Hippocampal formation (tissue), 2 donors: Measurements from ENCODE around the gene STING1.
A peak's percentile ranks its signal among the peaks of the same experiment; 100 is the strongest.
"Not testable (repeated sequence)": the region's sequence is repeated elsewhere in the genome, so short reads cannot be mapped to it uniquely, and the experiment has no call there.

Experiments used
- DNase-seq, 2 donors: peaks; one replicate each; lab custom pipeline; 2025; lab: John Stamatoyannopoulos, UW

Gene STING1

DNA sequence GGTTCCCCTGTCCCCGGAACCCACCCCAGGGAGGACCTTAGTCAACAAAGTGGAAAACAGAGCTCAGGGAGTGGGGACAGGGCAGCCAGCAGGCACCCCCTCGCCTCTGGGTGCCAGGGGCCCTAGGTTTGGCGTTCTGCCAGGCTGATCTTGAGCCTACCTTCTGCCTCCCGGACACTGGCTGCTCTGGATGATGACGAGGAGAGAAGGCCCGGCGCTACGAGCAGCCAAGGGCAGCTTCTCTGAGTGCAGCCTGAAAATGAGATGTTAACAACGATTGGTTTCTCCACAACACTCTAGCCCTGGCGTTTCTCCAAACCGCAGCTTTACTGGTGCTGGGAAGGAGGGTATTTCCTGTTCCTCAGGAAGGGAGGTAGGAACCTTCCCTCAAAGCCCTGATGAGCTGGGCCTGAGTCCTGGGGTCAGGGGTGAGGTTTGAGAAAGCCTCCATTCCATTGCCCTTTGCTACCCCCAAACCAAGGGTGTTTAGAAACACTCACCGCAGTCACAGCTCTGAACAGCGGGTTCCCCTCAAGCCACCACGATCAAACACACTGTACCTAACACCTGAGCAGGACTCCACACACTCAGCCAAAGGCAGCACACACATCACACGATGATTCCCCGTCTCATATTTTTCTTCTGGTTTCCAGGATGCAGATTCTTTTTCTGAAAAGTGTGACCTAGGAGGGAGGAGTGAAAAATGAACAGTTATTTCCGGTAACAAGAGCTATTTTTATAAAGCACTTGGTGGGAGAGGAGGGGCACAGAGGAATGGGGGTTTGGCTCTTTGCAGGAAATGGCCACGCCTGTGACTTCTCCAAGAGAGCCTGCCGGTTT is at the start of gene STING1:
TSS of gene STING1 (minus strand) at position 709 of the 840 bp plus-strand sequence. CDS start 1,054 bp downstream, outside the sequence.
- DNase-seq = peak in 1 of 2 donors; percentile 36

- DNase-seq = no peak
Measured at GRCh38 chr5:139531772-139532169, 49.2 kb upstream of the STING1 start.

DNA sequence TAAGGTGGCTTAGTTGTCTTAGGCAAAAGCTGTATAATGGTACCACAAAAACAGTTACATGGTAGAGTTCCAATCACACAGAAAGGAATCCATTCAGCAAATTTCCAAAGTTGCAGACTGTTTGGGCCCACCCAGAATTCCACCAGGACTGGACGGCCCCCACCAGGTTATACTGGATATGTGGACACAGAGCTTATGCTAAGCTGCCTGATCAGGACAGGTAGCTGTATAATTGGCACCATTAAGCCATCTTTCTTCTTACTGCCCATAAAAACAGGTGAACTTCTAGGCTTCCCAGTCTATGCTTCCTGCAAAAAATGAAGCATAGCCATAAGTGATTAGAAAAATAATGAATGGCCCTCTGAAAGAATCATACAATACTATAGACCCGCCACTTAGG is 47.5 kb upstream of the STING1 start:
- DNase-seq = not testable (repeated sequence)

GRCh38 chr5:139528695-139529094 is 46.1 kb upstream of the STING1 start:
- not testable (repeated sequence) for DNase-seq

- DNase-seq = not testable (repeated sequence)
Measured at GRCh38 chr5:139527896-139528467, 45.4 kb upstream of the STING1 start.

- not testable (repeated sequence) for DNase-seq
Measured at GRCh38 chr5:139527090-139527470, 44.5 kb upstream of the STING1 start.

DNA sequence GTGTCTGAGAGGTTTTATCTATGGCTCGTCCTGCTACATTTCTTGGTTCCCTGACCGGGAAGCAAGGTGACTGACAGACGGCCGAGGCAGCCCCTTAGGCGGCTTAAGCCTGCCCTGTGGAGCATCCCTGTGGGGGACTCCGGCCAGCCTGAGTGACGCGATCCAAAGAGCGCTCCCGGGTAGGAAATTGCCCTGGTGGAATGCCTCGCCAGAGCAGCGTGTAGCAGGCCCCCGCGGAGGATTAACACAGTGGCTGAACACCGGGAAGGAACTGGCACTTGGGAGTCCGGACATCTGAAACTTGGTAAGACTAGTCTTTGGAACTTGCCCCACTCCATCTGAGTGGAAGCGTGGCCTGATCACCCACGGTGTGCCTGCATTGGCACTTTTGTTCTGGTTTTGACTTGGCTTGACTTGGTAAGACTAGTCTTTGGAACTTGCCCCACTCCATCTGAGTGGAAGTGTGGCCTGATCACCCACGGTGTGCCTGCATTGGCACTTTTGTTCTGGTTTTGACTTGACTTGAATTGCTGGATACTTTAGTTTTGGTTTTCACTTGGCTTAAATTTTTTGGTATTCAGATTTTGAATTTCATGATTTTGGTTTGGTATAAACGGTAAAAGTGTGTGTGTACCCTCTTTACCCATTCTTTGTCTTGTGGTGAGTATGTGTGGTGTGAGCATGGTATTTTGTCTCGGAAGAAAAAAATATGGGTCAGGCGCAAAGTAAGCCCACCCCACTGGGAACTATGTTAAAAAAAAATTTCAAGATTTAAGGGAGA is 43.9 kb upstream of the STING1 start:
- DNase-seq = not testable (repeated sequence)

GRCh38 chr5:139525586-139526308 is 43.2 kb upstream of the STING1 start:
- DNase-seq = not testable (repeated sequence)

- no peak for DNase-seq
Measured at GRCh38 chr5:139524940-139525585, 42.5 kb upstream of the STING1 start.

DNA sequence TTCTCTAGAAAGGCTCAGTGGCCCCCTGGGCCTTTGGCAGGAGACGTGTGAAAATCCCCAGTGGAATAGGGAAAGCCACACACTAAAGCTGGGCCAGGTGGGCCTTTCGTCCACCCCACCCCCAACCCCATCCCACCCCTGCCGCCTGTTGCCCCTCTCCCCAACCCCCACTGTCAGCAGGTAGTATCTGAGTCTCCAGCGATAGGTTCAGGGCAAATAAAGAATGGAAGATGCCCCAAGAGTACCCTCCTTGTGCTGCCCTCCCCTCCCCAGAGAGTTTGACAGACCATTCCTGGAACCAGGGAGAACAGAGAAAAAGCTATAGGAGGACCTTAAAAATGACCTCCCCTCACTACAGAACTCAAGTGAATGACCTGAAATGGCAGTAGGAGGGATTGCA is 41.9 kb upstream of the STING1 start:
- no peak for DNase-seq

- no peak for DNase-seq
Measured at GRCh38 chr5:139523635-139524445, 41.3 kb upstream of the STING1 start.

- DNase-seq = peak; percentile 73 to 88
Measured at GRCh38 chr5:139517683-139518564, 35.4 kb upstream of the STING1 start.

GRCh38 chr5:139514486-139514856 is 31.9 kb upstream of the STING1 start:
- no peak for DNase-seq

- no peak for DNase-seq
Measured at GRCh38 chr5:139513852-139514485, 31.4 kb upstream of the STING1 start.

- DNase-seq = peak; percentile 41 to 72
Measured at GRCh38 chr5:139513434-139513833, 30.9 kb upstream of the STING1 start.

GRCh38 chr5:139512786-139513390 is 30.3 kb upstream of the STING1 start:
- DNase-seq = no peak

DNA sequence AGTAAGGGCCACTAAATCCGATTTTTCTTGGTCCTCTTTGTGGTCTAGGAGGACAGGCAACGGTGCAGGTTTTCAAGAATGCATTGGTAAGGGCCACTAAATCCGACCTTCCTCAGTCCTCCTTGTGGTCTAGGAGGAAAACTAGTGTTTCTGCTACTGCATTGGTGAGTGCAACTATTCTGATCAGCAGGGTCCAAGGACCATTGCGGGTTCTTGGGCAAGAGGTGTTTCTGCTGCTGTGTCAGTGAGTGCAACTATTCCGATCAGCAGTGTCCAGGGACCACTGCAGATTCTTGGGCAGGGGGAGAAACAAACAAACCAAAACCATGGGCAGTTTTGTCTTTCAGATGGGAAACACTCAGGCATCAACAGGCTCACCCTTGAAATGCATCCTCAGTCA is 22.2 kb upstream of the STING1 start:
- not testable (repeated sequence) for DNase-seq

DNA sequence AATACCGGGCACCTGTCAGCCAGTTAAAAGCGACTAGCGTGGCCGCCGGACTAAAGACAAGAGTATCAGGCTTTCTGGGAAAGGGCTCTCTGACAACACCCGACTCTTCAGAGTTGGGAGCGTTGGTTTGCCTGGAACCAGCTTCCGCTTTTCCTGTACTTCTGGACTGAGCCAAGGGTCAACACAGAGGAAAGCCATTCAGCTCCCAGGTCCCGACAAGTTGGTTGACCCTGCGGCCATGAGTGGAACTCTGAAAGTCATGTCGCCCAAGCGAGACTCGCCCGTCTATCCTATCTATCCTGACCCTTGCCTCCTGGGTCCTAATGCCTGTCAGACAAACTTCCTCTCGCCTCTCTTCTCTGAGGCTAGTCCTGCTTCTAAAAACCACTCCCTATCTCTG is 21.3 kb upstream of the STING1 start:
- not testable (repeated sequence) for DNase-seq
